HepG2 (cell line): ENCODE data around the gene LIMCH1. TPM values are rescaled to one million over a fixed set of nuclear protein-coding genes. Genes with fewer than 3 reads are reported as not detected.

Source experiments
- ATAC-seq: fragments of 200-7000 bp; cut with Tn5 transposase; 3 replicates; pipeline ENCODE4 v1.9.1; 2020; ENCODE audit warnings: mild to moderate bottlenecking, moderate library complexity
- BruUV-seq: library from RNA; stranded (reverse); fragments of 400-500 nt; replicated peaks from 2 replicates; lab custom pipeline; 2021; lab: Mats Ljungman, UMichigan
- CTCF ChIA-PET: fragments of 300-600 bp; formaldehyde crosslinking; extraction: SDS; loops from one replicate; lab custom pipeline; 2021; ENCODE audit warnings: low total read pairs, inconsistent platforms, low intra/inter-chr PET ratio; lab: Yijun Ruan, JAX
- POLR2A ChIA-PET: fragments of 350-600 bp; sonication (Branson Sonifier 250); formaldehyde crosslinking; loops from one replicate; lab custom pipeline; 2020; ENCODE audit warnings: antibody characterized with exemption, inconsistent platforms; lab: Yijun Ruan, JAX
- DNase-seq: peaks from one replicate; pipeline ENCODE4 v3.0.0-alpha.2; 2015; ENCODE audit warnings: low spot score
- FAIRE-seq: peaks from 3 replicates; lab custom pipeline; 2011; peaks lifted over from hg19 to GRCh38; lab: Jason Lieb, UNC
- H2AFZ ChIP-seq: one replicate; pipeline ENCODE4 v1.6.1; 2011; ENCODE audit warnings: low read length, inconsistent platforms
- H3K27ac ChIP-seq: fragments of 300-600 bp; 3 replicates; pipeline ENCODE4 v1.8.0; 2011; ENCODE audit warnings: mixed run types, mild to moderate bottlenecking, mixed read lengths, low read length, inconsistent platforms; ENCODE audit not compliant: insufficient read depth; ENCODE audit errors: extremely low read length
- H3K27me3 ChIP-seq, 2 experiments: fragments of 200-600 bp in 1 of 2; 2 replicates in 1 of 2; 3 replicates in 1 of 2; pipeline versions ENCODE4 v1.6.0 to v1.8.0; 2011; ENCODE audit warnings: low read length in 2 of 2, mild to moderate bottlenecking in 2 of 2, moderate library complexity in 2 of 2, inconsistent platforms in 1 of 2; ENCODE audit not compliant: insufficient read depth in 2 of 2, control insufficient read depth in 1 of 2
- H3K36me3 ChIP-seq, 2 experiments: fragments of 200-600 bp in 1 of 2; replicated peaks in 1 of 2; 2 replicates in 1 of 2; 3 replicates in 1 of 2; pipeline versions ENCODE4 v1.5.1 to v1.8.0; 2011; ENCODE audit warnings: low read length in 2 of 2, inconsistent platforms in 1 of 2; ENCODE audit not compliant: insufficient read depth in 2 of 2, control insufficient read depth in 1 of 2
- H3K4me1 ChIP-seq: 2 replicates; pipeline ENCODE4 v1.5.1; 2012; ENCODE audit warnings: low read length, inconsistent platforms; ENCODE audit not compliant: insufficient read depth
- H3K4me2 ChIP-seq: 2 replicates; pipeline ENCODE4 v1.6.0; 2011; ENCODE audit warnings: low read depth, low read length, inconsistent platforms
- H3K4me3 ChIP-seq, 3 experiments: fragments of 200-600 bp in 1 of 3; sonication (generic), shearing (Covaris generic) in 1 of 3; replicated peaks in 1 of 3; 2 replicates each; pipeline ENCODE4 v1.5.1; 2011 to 2016; ENCODE audit warnings: low read length in 3 of 3, inconsistent platforms in 2 of 3, low read depth in 2 of 3, mild to moderate bottlenecking in 2 of 3, control low read depth in 1 of 3, mixed read lengths in 1 of 3; ENCODE audit not compliant: insufficient read depth in 1 of 3
- H3K79me2 ChIP-seq: one replicate; pipeline ENCODE4 v1.6.1; 2011; ENCODE audit warnings: low read length, inconsistent platforms; ENCODE audit not compliant: insufficient read depth
- H3K9ac ChIP-seq: 2 replicates; pipeline ENCODE4 v1.6.0; 2011; ENCODE audit warnings: mild to moderate bottlenecking, low read depth, low read length, inconsistent platforms; ENCODE audit not compliant: insufficient read depth
- H3K9me3 ChIP-seq: 2 replicates; pipeline ENCODE4 v1.5.1; 2012; ENCODE audit warnings: mild to moderate bottlenecking, low read length
- H4K20me1 ChIP-seq: 2 replicates; pipeline ENCODE4 v1.6.0; 2011; ENCODE audit warnings: inconsistent platforms, mild to moderate bottlenecking, low read length, moderate library complexity; ENCODE audit not compliant: insufficient read depth
- ATF7 ChIP-seq, 2 experiments: fragments of 450-650 bp in 1 of 2; sonication (generic) in 1 of 2; formaldehyde crosslinking in 1 of 2; IDR thresholded peaks; 2 replicates each; pipeline versions ENCODE4 v1.4.0 to v1.6.1; 2016 to 2020; ENCODE audit warnings: antibody characterized with exemption in 1 of 2, mild to moderate bottlenecking in 1 of 2, missing genetic modification reagents in 1 of 2
- HIVEP1 ChIP-seq: sonication (generic); formaldehyde crosslinking; IDR thresholded peaks from 2 replicates; pipeline ENCODE4 v1.4.0; 2020; ENCODE audit warnings: mild to moderate bottlenecking, missing genetic modification reagents
- MED1 ChIP-seq: sonication (generic); formaldehyde crosslinking; IDR thresholded peaks from 2 replicates; pipeline ENCODE4 v1.4.0; 2020; ENCODE audit warnings: missing genetic modification reagents
- SOX13 ChIP-seq, 3 experiments: fragments of 450-650 bp in 1 of 3; sonication (generic) in 1 of 3; formaldehyde crosslinking in 1 of 3; IDR thresholded peaks in 2 of 3; conservative IDR thresholded peaks in 1 of 3; 2 replicates each; pipeline versions ENCODE4 v1.5.0 to v1.6.1; 2016 to 2020; ENCODE audit warnings: antibody characterized with exemption in 1 of 3, mild to moderate bottlenecking in 1 of 3, missing compliant biosample characterization in 1 of 3, missing genetic modification reagents in 1 of 3, moderate library complexity in 1 of 3
- SP140L ChIP-seq: sonication (generic); formaldehyde crosslinking; IDR thresholded peaks from 2 replicates; pipeline ENCODE4 v1.4.0; 2020; ENCODE audit warnings: missing genetic modification reagents, borderline replicate concordance
- ZBTB46 ChIP-seq: sonication (generic); formaldehyde crosslinking; IDR thresholded peaks from 2 replicates; pipeline ENCODE4 v1.4.0; 2020; ENCODE audit warnings: mild to moderate bottlenecking, missing genetic modification reagents, borderline replicate concordance
- ZNF354B ChIP-seq: sonication (generic); formaldehyde crosslinking; IDR thresholded peaks from 2 replicates; pipeline ENCODE4 v1.8.0; 2022; ENCODE audit warnings: mild to moderate bottlenecking, missing genetic modification reagents
- WGBS: methylation state at CpG from one replicate; pipeline ENCODE4 v1.1.6; 2017; ENCODE audit warnings: low lambda C conversion rate; 5-methylcytosine and 5-hydroxymethylcytosine counted together
- in situ Hi-C: cut with HindIII; loops from 2 replicates; pipeline ENCODE4 v1.10.0; 2017; ENCODE audit warnings: low pct_unique_long_range_greater_than_20kb; ENCODE audit not compliant: extremely low pct_ligation_motif_present
- intact Hi-C: fragments of 100-400 bp; cut with micrococcal nuclease; formaldehyde crosslinking; loops from one replicate; pipeline ENCODE4 v1.10.0; 2022; ENCODE audit not compliant: unreplicated experiment
- polyA plus RNA-seq, 8 experiments: library from polyadenylated mRNA; depleted of rRNA in 3 of 8; stranded (reverse) in 7 of 8; unstranded in 1 of 8; fragments of >200 nt; fragmentation: Illumina TruSeq in 4 of 8; extraction: Trizol in 4 of 8; gene quantifications; 2 replicates each; pipeline versions ENCODE4 v1.2.1 to v1.2.3, GENCODE V29; 2011 to 2016; ENCODE audit warnings: low read depth in 4 of 8, missing spikeins in 1 of 8, mixed read lengths in 1 of 8; ENCODE audit not compliant: insufficient read depth in 1 of 8
- total RNA-seq, 5 experiments: library from RNA; depleted of rRNA; stranded (reverse); fragments of >200 nt; fragmentation: Illumina TruSeq; extraction: Trizol; gene quantifications; 2 replicates each; pipeline ENCODE4 v1.2.3, GENCODE V29; 2016; ENCODE audit warnings: low read depth in 1 of 5
- TF ChIP-seq, protein P1 (sequence below): sonication (generic); formaldehyde crosslinking; IDR thresholded peaks from 2 replicates; pipeline ENCODE4 v1.5.0; 2020; ENCODE audit warnings: mild to moderate bottlenecking, missing genetic modification reagents
- TF ChIP-seq, protein P2 (sequence below): IDR thresholded peaks from 2 replicates; pipeline ENCODE4 v1.6.1; 2016
- TF ChIP-seq, protein P3 (sequence below): sonication (generic); formaldehyde crosslinking; conservative IDR thresholded peaks from 2 replicates; pipeline ENCODE4 v1.8.0; 2022; ENCODE audit warnings: low read depth, missing genetic modification reagents
- TF ChIP-seq, protein P4 (sequence below): sonication (generic); formaldehyde crosslinking; IDR thresholded peaks from 2 replicates; pipeline ENCODE4 v1.4.0; 2020; ENCODE audit warnings: missing genetic modification reagents, mild to moderate bottlenecking, borderline replicate concordance

The LIMCH1 gene
- total and polyA plus RNA-seq, 2 of the 13 experiments (the other 11 are each of a cell fraction or from before 2014, with no cell fraction given) = 0.04 TPM; not detected in 1

DNA sequence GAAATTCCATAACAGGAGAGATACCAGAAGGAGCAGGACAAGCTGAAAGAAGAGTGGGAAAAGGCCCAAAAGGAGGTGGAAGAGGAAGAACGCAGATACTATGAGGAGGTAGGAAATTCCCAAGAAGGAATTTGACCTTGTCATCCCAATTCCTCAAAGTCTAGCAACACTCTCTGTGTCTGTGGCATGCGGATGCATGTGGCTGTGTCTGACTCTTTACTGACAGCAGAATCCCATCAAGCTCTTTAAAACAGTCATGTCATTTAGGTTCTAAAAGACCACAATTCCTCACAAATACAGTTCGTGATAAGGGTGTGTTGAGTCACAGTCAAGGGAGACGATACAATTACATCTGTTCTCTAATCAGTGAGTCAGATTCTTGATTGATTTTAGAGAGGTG lies 142.0 kb downstream of the LIMCH1 start:
- no peak for FAIRE-seq
- CTCF ChIA-PET = no interaction called here

DNA sequence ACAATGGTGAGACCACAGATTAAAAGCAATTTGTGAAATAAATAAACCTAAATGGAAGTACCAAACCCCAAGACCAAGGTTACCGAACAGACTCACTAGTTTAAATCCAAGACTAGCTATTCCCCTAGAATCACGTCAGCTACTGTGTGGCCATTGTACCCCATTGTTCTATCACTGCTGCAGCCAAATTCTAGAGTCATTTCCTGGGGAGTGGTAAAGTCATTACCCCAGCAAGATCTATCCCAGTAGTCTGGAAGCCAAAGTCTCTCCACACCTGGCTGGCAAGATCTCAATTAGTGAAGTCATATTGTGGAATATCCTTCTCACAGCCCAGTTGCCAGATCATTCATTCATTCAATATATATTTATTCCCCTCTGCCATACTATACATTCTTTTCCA lies 143.1 kb downstream of the LIMCH1 start:
- Histone ChIP-seq H3K4me3 (no peak overlapping the region), H3K36me3 (no peaks in the 10 kb centered on the region), H4K20me1 (no peaks in the 10 kb centered on the region), H3K9ac (no peak overlapping the region), H3K27me3 (peaks cover 0 to 6% of the 10 kb centered on the region in 2 experiments; a peak in 1 of 5 replicates), H3K27ac (no peak overlapping the region), H3K9me3 (no peaks in the 10 kb centered on the region), H3K79me2 (no peaks in the 10 kb centered on the region), H3K4me2 (no peak overlapping the region), H3K4me1 (no peaks in the 10 kb centered on the region), H2AFZ (no peak overlapping the region)
- no TSS peak for BruUV-seq
- ChIA-PET CTCF (no interaction called here), POLR2A (no interaction called here)
- no peak for DNase-seq
- FAIRE-seq = no peak
- intact Hi-C loops = no loop called here
- 23% methylated on average over 2 of the region's 2 CpGs for WGBS
- no peak for ATAC-seq
- in situ Hi-C loops = loop anchor here (25.0 kb wide), 1 partner anchor 831 kb away; no protein-coding TSS in a partner anchor
- TF ChIP-seq, protein P1, sequence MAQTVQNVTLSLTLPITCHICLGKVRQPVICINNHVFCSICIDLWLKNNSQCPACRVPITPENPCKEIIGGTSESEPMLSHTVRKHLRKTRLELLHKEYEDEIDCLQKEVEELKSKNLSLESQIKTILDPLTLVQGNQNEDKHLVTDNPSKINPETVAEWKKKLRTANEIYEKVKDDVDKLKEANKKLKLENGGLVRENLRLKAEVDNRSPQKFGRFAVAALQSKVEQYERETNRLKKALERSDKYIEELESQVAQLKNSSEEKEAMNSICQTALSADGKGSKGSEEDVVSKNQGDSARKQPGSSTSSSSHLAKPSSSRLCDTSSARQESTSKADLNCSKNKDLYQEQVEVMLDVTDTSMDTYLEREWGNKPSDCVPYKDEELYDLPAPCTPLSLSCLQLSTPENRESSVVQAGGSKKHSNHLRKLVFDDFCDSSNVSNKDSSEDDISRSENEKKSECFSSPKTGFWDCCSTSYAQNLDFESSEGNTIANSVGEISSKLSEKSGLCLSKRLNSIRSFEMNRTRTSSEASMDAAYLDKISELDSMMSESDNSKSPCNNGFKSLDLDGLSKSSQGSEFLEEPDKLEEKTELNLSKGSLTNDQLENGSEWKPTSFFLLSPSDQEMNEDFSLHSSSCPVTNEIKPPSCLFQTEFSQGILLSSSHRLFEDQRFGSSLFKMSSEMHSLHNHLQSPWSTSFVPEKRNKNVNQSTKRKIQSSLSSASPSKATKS = no peak
- no peak for TF ChIP-seq ZBTB46 (CRISPR knock-in tag)
- TF ChIP-seq, protein P2, sequence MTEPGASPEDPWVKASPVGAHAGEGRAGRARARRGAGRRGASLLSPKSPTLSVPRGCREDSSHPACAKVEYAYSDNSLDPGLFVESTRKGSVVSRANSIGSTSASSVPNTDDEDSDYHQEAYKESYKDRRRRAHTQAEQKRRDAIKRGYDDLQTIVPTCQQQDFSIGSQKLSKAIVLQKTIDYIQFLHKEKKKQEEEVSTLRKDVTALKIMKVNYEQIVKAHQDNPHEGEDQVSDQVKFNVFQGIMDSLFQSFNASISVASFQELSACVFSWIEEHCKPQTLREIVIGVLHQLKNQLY (CRISPR knock-in tag) = no peak
- no peak for TF ChIP-seq MED1
- TF ChIP-seq, protein P3, sequence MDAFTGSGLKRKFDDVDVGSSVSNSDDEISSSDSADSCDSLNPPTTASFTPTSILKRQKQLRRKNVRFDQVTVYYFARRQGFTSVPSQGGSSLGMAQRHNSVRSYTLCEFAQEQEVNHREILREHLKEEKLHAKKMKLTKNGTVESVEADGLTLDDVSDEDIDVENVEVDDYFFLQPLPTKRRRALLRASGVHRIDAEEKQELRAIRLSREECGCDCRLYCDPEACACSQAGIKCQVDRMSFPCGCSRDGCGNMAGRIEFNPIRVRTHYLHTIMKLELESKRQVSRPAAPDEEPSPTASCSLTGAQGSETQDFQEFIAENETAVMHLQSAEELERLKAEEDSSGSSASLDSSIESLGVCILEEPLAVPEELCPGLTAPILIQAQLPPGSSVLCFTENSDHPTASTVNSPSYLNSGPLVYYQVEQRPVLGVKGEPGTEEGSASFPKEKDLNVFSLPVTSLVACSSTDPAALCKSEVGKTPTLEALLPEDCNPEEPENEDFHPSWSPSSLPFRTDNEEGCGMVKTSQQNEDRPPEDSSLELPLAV (CRISPR knock-in tag) = no peak
- no peak for TF ChIP-seq HIVEP1
- no peak for TF ChIP-seq ZNF354B (CRISPR knock-in tag)
- TF ChIP-seq, protein P4, sequence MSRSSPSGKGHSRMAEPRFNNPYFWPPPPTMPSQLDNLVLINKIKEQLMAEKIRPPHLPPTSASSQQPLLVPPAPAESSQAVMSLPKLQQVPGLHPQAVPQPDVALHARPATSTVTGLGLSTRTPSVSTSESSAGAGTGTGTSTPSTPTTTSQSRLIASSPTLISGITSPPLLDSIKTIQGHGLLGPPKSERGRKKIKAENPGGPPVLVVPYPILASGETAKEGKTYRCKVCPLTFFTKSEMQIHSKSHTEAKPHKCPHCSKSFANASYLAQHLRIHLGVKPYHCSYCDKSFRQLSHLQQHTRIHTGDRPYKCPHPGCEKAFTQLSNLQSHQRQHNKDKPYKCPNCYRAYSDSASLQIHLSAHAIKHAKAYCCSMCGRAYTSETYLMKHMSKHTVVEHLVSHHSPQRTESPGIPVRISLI (CRISPR knock-in tag) = no peak
- no peak for TF ChIP-seq SP140L

More for the DNA sequence above, 142.0 kb downstream of the LIMCH1 start:
- H3K79me2 ChIP-seq = no peaks in the 10 kb centered on the region
- no peak overlapping the region for H3K4me2 ChIP-seq
- no peaks in the 10 kb centered on the region for H4K20me1 ChIP-seq
- WGBS = 15% methylated on average over 4 of the region's 4 CpGs
- no peak overlapping the region for H3K9ac ChIP-seq
- intact Hi-C loops (no loop called here), in situ Hi-C loops (loop anchor here (25.0 kb wide), 1 partner anchor 832 kb away; no protein-coding TSS in a partner anchor)
- no peak overlapping the region for H3K27ac ChIP-seq
- DNase-seq (no peak), ATAC-seq (no peak)
- POLR2A ChIA-PET = no interaction called here
- no peak overlapping the region for H2AFZ ChIP-seq
- H3K4me1 ChIP-seq = no peaks in the 10 kb centered on the region
- H3K4me3 ChIP-seq = no peak overlapping the region
- BruUV-seq = no TSS peak
- no peak for TF ChIP-seq SOX13 (IDR thresholded peaks at IDR 0.05)
- no peak for TF ChIP-seq SOX13 (CRISPR knock-in tag; conservative IDR thresholded peaks at IDR 0.05 in 1 of 2, IDR thresholded peaks at IDR 0.05 in 1 of 2)
- 0 out of 2 replicates have a peak, but pooled peaks have one; percentile 42 for TF ChIP-seq ATF7 (IDR thresholded peaks at IDR 0.05)
- no peak for TF ChIP-seq ATF7 (CRISPR knock-in tag; IDR thresholded peaks at IDR 0.05)
- H3K9me3 ChIP-seq = no peaks in the 10 kb centered on the region
- H3K36me3 ChIP-seq = no peaks in the 10 kb centered on the region
- peaks cover 0 to 6% of the 10 kb centered on the region in 2 experiments; a peak in 1 of 5 replicates for H3K27me3 ChIP-seq
